Ramos (cell line): Measurements from ENCODE around the gene BUD13.

Experiments used
- in situ Hi-C: fragments of 300-500 bp; cut with MboI; formaldehyde crosslinking; loops from one replicate; pipeline ENCODE4 v1.14.3; 2022; ENCODE audit warnings: low sequenced_read_pairs; ENCODE audit not compliant: unreplicated experiment

Gene BUD13

GRCh38 chr11:116723511-116723910 lies 49.3 kb downstream of the BUD13 start:
- in situ Hi-C loops: no loop called here

DNA sequence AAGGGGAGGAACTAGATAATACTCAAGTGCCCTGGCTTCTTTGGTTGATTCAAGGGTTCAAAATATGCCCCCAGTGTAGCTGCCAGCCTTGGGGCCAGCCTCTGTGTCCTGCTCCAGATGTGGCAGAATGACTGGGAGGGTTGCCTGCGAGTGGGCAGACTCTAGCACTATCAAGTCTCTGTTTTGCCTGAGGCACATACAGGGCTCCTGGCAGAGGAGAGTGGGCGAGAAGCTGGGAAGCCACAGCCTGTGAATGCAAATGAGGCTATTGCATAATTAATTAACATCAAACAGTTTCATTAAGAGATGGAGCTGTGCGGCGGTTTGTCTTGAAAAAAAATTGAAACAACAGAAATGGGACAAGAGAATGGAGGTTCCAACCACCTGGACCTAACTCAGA lies 50.8 kb downstream of the BUD13 start:
- in situ Hi-C loops: no loop called here

- in situ Hi-C loops: no loop called here
Measured at GRCh38 chr11:116720895-116721294, 51.9 kb downstream of the BUD13 start.

GRCh38 chr11:116718955-116719501 lies 53.8 kb downstream of the BUD13 start:
- in situ Hi-C loops: no loop called here

GRCh38 chr11:116716621-116717020 lies 56.2 kb downstream of the BUD13 start:
- in situ Hi-C loops: no loop called here

DNA sequence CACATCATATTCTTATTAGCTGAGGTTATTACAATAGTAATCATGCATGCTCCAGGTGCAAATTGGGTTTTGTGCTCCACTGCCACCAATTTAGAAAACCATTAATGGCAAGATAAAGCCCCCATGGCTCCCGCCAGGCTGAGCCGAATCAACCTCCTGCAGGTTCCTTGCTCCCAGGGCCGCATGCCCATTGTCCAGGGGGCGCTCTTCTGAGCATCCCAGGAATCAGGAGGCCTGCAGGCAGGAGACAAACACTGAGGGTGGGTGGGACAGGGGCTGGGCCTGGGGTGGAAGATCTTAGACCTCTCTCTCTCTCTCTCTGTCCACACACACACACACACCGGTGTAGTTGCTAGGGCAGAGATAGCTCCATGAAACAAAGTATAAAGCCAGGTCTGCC lies 57.4 kb downstream of the BUD13 start:
- in situ Hi-C loops: no loop called here

GRCh38 chr11:116714902-116715301 lies 57.9 kb downstream of the BUD13 start:
- in situ Hi-C loops: no loop called here

GRCh38 chr11:116712428-116712827 lies 60.4 kb downstream of the BUD13 start:
- in situ Hi-C loops: no loop called here

GRCh38 chr11:116710762-116711161 lies 62.0 kb downstream of the BUD13 start:
- in situ Hi-C loops: no loop called here

DNA sequence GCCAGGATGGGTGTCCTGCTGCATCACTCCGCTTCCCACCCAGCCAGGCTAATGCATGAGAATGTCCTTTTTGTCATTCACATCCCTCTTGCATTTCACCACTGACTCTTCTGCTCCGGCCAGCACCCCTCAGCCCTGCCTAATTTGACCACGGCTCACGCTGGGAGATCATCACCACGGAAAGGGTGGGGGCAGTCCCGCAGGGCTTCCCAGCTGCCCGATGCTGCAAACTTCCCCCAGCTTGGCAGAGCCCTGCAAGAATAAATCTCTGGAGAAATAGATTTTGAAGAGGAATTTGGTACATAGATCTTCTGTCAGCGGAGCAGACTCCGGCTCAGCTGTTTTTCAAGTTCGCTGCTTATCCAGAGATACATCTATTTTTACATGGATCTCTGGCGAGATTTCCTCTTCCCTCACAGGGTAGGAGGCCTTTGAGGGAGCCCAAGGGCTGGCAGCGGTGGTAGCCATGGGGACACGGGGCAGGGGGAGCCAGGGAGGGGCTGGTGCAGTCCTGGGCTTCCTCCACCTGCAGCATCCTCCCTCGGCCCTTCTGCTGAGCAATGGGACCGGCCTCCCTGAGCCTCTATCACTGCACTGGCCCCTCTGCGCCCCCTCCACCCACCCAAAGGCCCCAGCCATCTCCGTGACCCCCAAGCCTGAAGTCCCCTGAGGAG lies 62.6 kb downstream of the BUD13 start:
- in situ Hi-C loops: no loop called here

- in situ Hi-C loops: no loop called here
Measured at GRCh38 chr11:116707746-116708145, 65.0 kb downstream of the BUD13 start.

DNA sequence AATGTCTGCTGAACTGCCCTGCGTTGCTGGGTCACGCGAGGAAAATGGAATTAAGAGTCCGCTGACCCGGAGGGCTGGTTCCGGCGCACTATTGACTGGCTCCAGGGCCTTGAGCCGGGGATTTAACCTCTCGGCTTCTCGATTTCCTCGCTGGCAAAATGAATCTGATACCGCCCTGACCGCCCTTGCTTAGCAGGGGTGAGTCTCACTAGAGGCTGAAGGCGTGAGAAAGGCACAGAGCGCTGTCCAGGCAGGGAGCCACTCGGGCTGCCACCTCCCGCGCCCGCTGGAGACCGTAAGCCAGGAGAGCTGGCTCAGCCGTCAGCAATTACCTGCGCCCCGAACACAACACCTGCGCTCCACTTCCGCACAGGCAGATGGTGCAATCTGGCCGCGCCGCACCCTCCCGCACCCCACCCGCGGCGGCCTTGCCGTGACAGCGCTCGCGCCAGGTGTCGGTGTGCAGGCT lies 65.6 kb downstream of the BUD13 start:
- in situ Hi-C loops: no loop called here

DNA sequence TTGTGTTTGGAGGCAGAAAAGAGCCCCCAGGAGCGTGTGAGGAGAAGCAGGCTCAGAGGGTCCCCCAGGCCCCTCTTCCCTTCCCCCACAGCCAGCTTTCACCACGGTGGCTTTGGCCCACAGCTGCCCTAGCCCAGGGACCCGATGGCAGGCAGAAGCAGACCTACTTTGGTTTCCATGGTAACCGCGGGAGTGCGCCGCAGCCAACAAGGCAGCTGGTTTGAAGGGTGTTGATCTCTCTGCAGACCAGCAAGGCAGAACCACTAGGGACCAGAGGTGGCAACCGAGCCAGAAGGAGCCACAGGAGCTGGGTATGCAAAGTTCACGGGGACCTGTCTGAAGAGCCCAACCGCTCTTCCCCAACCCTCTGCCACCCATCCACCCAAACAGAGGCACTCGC lies 69.4 kb downstream of the BUD13 start:
- in situ Hi-C loops: no loop called here

DNA sequence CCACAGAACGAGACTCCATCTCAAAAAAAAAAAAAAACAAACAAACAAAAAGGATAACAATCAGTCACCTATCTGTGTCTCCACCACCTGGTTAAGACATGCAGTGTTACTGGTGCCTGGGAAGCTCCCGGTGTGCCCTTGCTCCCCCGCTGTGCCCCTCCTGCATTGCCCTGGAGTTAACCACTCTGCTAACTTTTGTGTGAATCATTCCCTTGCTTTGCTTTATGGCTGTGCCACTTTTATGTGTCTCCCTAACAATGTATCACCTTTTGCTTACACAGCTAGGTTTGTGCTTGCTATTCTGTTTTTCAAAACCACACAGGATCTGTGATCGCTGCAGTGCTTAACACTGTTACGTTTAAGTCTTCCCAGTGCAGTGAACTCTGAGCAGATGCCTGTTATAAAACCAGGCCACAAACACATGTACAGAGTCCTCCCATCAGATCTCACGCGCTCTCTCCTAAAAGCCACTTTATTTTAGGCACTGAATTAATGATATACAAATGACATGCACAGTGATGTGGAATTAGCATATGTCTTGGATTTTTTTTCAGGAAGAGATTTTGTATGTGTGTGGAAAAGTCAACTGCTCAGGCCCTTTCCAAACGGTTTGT lies 69.9 kb downstream of the BUD13 start:
- in situ Hi-C loops: no loop called here

- in situ Hi-C loops: no loop called here
Measured at GRCh38 chr11:116701876-116702275, 70.9 kb downstream of the BUD13 start.

DNA sequence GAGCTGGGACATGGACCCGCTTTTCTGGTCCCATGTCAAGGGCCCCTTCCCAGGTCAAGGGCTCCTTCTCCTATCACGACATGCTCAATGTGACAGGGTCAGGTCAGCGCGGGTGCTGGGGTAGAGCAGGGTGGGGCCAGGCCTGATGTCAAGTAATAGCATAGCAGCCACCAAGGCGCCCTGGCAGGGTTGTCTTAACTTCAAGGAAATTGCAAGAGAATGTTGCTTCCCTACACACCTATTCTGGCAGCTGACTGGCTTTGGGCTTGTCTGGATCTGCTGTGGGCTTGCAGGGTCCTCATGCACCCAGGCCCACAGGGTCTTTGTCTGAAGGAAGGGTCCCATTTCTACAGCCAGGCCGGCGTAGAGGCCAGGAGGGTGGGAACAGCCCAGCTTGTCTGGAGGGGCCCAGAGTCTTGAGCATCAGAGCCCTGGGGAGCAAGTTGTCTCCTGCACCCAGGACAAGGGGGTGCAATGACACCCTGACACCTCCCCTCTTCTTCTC lies 71.4 kb downstream of the BUD13 start:
- in situ Hi-C loops: no loop called here

DNA sequence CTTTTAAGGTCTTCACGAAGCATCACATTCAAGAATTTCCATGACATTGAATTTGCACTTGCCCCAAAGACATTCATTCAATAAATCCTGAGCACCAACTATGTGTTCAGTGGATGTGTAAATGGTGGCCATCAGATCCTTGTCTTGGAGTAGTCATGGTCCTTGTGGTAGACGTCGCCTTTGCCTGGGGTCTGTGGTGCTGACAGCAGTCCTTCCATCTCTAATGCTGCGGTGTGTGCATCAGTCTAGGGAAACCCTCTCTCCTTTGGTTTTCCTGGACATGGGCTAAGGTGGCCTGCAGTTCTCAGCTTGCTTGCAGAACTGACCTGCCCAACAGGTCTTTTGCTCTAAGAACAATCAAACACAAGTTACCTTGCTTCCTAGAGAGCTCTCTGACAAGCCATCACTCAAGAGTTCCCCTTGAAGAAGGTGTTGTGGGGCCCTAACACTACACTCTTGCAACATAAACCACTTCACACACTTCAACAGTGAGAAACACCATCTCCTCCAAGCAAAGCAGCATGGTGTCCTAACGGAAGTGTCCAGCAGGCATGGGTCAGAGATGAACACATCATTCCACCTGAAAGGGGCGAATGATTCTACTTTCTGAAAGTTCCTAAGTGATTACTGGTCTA lies 72.1 kb downstream of the BUD13 start:
- in situ Hi-C loops: no loop called here
